Measurements from ENCODE around the gene ARMC9.
"Not testable (repeated sequence)": the region's sequence is repeated elsewhere in the genome, so short reads cannot be mapped to it uniquely, and the experiment has no call there.

The ARMC9 gene

DNA sequence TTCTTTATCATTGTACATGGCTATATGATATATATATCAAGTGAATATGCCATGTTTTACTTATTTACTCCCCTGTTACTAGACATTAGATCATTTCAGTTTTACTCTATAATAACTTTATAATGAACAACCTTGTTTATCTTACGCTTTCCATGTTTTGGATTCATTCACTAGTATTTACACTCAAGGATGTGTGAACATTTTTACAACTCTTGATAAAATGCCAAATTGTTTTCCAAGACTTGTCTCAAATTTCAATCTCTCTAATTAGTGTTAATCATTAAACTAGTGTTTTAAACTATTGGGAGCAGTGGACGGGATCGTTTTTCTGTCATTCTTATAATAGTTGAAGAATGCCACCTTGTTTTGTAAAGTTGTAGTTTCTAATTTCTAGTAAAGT, 145.6 kb downstream of the ARMC9 start:
- DNase-seq, result no peak

GRCh38 chr2:231344851-231345250, 146.4 kb downstream of the ARMC9 start:
- no peak for DNase-seq

- no peak for DNase-seq
Observed at GRCh38 chr2:231347081-231347480, 148.7 kb downstream of the ARMC9 start.

- DNase-seq, result no peak
Observed at GRCh38 chr2:231347638-231348037, 149.2 kb downstream of the ARMC9 start.

- DNase-seq, result no peak
Observed at GRCh38 chr2:231348173-231348572, 149.7 kb downstream of the ARMC9 start.

DNA sequence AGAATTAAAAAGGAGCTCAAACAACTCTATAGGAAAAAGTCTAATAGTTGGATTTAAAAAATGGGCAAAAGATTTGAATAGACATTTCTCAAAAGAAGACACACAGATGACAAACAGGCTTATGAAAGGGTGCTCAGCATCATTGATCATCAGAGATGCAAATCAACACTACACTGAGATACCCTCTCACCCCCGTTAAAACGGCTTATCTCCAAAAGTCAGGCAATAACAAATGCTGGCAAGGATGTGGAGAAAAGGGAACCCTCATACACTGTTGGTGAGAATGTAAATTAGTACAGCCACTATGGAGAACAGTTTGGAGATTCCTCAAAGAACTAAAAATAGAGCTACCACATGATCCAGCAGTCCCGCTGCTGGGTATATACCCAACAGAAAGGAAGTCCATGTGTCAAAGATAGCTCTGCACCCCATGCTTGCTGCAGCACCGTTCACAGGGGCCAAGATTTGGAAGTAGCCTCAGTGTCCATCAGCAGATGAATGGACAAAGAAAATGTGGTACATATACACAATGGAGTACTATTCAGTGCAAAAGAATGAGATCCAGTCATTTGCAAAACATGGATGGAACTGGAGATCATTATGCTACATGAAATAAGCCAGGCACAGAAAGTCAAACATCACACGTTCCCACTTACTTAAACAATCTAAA, 150.4 kb downstream of the ARMC9 start:
- no peak for DNase-seq

DNA sequence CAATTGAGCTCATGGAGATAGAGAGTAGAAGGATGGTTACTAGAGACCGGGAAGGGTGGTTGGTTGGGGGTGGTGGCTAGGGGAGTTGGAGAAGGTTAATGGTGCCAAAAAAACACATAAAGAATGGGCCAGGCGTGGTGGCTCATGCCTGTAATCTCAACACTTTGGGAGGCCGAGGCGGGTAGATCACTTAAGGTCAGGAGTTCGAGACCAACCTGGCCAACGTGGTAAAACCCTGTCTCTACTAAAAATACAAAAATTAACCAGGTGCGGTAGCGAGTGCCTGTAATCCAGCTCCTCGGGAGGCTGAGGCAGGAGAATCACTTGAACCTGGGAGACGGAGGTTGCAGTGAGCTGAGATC, 150.9 kb downstream of the ARMC9 start:
- not testable (repeated sequence) for DNase-seq

DNA sequence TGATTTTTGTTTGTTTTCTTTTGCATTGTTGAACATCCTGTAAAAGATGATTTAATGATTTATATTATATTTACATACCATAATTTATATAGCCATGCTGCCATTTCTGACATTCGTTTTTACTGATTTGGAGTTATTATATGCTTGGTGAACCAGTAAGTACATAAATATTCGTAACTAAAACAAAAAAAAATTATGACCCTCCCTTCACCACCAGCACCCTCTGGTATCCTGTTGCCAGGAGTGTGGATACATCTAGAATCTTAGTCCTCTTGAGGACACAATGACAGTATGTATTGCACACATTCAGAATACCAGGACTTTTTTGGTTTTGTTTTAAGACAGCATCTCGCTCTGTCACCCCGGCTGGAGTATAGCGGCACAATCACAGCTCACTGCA, 153.2 kb downstream of the ARMC9 start:
- no peak for DNase-seq

GRCh38 chr2:231353469-231353868, 155.0 kb downstream of the ARMC9 start:
- no peak for DNase-seq

- DNase-seq, result no peak
Observed at GRCh38 chr2:231355508-231356465, 157.4 kb downstream of the ARMC9 start.

- no peak for DNase-seq
Observed at GRCh38 chr2:231356466-231356844, 158.0 kb downstream of the ARMC9 start.

- DNase-seq, result no peak
Observed at GRCh38 chr2:231357048-231357447, 158.6 kb downstream of the ARMC9 start.

DNA sequence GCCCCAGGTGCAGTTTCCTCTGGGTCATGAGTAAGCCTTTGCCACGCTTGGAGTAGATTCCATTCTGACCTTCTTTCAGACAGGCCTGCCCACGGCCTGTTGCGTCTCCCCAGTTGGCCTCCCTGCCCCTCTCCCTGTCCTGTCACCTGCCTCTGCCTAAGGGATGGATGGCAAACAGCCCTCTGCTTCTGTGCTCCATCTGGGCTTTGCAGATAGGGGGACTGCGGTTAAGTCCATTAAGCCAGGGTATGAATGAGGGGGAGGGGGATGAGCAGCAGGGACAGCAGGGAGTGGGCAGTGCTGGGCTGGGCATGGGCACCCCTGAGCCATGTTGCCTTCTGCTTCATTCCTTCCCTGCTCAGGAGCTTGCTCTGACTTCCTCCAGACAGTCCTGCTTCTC, 159.5 kb downstream of the ARMC9 start:
- DNase-seq, result no peak

GRCh38 chr2:231359441-231359840, 161.0 kb downstream of the ARMC9 start:
- no peak for DNase-seq

GRCh38 chr2:231359948-231360347, 161.5 kb downstream of the ARMC9 start:
- DNase-seq, result no peak

DNA sequence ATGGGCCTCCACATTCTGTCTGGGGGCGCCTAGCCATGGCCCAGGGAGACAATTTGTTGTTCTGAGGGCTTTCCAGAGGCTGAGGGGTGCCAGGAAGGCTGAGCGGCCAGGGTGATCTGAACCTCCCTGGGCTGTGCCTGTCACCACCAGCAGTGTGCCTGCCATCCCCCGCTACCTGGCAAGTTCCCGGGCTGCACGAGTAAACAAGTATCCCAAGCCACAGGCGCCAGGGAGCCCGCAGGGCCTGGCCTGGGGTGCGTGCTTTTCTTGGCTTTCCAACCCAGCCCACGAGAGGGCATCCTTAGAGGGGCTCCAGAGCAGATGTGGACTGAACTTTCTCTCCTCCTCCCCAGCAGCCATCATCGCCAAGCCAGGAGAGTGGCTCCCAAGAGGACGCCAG, 162.0 kb downstream of the ARMC9 start:
- DNase-seq, result no peak

- DNase-seq, result no peak
Observed at GRCh38 chr2:231360881-231361371, 162.5 kb downstream of the ARMC9 start.

DNA sequence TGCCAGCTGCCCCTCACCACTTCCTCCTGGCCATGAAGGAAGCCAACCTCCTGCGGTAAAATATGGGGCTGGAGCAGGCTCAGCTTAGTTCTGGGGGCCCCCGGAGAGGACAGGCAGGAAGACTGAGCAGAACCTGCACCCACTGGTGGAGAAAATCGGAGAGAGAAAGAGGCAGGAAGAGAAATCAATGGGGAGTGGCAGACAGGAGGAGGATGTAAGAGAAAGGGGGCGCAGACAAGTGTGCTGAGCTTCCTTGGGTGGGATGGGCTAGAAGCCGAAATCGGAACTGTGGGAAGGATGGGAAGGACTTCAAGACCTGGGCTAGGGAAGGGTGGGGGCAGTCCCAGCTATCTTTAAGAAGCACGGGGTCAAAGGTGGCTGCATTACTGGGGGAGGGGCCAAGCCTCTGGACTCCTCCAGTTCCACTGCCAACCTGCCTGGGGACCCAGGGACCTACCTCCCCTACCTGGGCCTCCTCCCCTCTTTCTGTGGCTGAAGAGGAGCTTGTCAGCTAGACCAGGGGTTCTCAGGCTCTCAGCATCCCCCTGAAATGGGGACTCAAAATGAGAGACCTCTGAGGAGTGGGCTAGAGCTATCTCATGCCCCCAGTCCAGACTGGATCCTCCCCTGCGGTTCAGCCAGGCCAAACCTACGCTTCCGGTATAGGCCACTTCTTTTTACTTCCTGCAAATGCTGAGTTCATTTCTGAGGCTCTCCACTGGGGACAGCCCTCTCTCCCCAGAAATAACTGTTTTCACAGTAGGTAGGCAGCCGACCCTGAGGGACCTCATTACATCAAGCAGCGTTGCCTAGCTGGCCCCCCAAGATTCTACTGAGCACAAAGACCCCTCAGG, 163.5 kb downstream of the ARMC9 start:
- DNase-seq, result no peak

DNA sequence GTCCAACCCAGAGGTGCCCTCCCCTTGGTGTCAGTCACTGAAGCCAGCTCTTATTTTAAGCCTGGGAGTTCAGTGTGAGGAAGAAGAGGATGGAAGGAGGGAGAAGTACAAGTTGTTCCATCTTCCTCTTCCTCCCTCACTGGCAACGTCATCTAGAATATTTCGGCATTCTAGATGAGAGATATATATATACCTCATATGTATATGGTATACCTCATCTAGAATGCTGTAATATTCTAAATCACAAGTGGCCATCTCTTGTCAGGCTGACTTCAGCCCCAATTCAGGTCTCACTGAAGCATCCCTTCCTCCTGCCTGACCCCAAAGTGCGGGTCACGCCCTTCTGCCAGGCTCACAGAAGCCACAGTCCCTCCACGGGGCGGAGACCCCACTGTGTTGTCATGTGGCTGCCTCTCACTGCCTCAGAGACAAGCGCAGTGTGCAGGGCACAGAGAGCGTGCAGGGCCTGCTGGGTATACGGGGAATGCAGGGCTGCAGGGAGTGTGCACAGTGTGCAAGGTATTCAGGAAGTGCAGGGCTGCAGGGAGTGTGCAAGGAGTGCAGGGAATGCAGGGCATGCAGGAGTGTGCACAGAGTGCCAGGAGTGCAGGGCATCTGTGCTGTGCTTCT, 164.2 kb downstream of the ARMC9 start:
- no peak for DNase-seq

- no peak for DNase-seq
Observed at GRCh38 chr2:231364061-231364460, 165.6 kb downstream of the ARMC9 start.

DNA sequence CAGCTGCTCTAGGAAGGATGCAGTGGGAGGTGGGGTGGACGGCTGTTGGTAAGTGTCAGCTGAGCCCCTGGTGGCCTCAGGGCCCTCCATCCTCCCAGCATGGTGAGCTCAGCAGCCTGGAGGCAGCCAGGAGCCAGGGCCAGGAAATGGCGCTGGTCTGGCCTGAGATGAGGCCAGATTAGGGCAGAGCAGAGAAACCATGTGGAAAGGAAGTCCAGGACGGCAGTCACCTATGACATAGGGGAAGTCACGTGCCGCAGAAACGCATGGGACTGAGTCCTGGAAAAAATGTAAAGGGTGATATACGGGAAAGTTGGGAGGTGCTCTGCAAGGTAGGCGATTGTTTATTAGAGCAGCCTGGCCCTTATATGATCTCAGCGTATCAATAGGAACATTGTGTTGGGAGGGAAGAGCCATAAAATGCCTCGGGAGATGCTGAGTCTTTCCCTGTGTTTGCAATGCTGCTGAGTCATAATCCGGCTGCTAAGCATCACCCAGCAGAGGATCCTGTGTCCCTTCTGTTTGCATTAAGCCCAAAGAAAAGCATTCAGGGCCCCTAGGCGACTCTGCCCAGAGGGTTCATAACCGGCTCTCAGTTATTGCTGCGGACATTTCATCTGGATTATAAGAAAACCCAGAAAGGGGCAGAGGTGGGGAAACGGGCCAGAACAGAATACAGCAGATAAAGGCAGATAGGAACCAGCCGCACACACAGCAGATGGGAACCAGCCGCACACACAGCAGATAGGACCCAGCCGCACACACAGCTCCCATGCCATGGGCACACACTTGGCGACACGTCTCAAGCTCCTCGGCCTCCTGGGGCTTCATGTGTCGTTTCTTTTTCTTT, 166.8 kb downstream of the ARMC9 start:
- no peak for DNase-seq

GRCh38 chr2:231367178-231367577, 168.7 kb downstream of the ARMC9 start:
- DNase-seq, result no peak
